ENCODE data around the gene ABCG4. TPM values are rescaled to one million over a fixed set of nuclear protein-coding genes. Genes with fewer than 3 reads are reported as not detected.

The ABCG4 gene
- total RNA-seq, 2 donors from 2014 or later: 0.85 TPM; not detected in 1

DNA sequence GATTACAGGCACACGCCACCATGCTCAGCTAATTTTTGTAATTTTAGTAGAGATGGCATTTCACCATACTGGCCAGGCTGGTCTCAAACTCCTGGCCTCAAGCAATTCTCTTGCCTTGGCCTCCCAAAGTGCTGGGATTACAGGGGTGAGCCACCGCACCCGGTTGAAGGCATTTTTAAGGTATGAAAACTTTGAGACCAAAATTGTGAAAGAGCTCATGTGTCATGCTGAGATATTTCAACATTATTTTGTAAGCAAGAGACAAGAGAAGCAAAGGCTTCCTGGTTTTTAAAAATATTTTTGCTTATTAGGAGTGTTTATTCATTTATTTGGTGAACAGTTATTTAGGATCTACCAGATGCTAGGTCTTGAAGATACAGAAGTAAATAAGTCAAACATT lies 43.3 kb downstream of the ABCG4 start:
- intact Hi-C loops (cut with DNase I): no loop called here

DNA sequence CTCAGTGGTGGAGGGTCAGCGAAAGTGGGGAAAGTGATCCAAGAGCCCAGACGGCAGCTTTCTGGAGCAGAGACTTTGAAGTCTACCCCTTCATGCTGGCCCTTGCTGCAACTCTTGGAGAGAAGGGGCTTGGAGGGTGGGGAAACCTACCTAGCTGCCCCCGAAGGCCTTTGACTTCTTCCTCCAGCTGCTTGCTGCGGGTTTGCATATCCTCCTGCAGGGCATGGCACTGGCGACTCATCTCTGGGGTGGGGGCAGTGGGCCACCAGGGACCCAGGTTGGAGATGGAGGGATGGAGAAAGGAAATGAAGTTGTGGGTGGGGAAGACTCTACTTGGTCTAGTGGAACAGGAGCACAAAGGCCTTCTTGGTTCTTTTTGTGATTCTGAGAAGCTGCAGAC lies 44.1 kb downstream of the ABCG4 start:
- Histone ChIP-seq H3K27me3 (replicated peaks; ENCODE audit: insufficient read depth) (no peaks in the 10 kb centered on the region), H3K36me3 (no peaks in the 10 kb centered on the region), H3K9me3 (no peaks in the 10 kb centered on the region), H3K27ac (no peak overlapping the region), H3K4me1 (replicated peaks) (no peaks in the 10 kb centered on the region), H3K4me3 (no peak overlapping the region)
- TF ChIP-seq POLR2AphosphoS5 (IDR thresholded peaks at IDR 0.05) (no peak), POLR2A (IDR thresholded peaks at IDR 0.05) (no peak)
- TF ChIP-seq, protein P1, sequence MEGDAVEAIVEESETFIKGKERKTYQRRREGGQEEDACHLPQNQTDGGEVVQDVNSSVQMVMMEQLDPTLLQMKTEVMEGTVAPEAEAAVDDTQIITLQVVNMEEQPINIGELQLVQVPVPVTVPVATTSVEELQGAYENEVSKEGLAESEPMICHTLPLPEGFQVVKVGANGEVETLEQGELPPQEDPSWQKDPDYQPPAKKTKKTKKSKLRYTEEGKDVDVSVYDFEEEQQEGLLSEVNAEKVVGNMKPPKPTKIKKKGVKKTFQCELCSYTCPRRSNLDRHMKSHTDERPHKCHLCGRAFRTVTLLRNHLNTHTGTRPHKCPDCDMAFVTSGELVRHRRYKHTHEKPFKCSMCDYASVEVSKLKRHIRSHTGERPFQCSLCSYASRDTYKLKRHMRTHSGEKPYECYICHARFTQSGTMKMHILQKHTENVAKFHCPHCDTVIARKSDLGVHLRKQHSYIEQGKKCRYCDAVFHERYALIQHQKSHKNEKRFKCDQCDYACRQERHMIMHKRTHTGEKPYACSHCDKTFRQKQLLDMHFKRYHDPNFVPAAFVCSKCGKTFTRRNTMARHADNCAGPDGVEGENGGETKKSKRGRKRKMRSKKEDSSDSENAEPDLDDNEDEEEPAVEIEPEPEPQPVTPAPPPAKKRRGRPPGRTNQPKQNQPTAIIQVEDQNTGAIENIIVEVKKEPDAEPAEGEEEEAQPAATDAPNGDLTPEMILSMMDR (IDR thresholded peaks at IDR 0.05): no peak
- intact Hi-C loops (cut with DNase I): no loop called here
- no peak for DNase-seq (ENCODE audit: low spot score)
- 77% methylated on average over 5 of the region's 5 CpGs for WGBS

More for the DNA sequence above, 43.3 kb downstream of the ABCG4 start:
- 92% methylated on average over 3 of the region's 3 CpGs for WGBS
- Histone ChIP-seq H3K36me3 (no peaks in the 10 kb centered on the region), H3K27me3 (replicated peaks; ENCODE audit: insufficient read depth) (no peaks in the 10 kb centered on the region), H3K4me1 (replicated peaks) (no peaks in the 10 kb centered on the region), H3K4me3 (no peak overlapping the region), H3K9me3 (no peaks in the 10 kb centered on the region), H3K27ac (no peak overlapping the region)
- TF ChIP-seq POLR2A (IDR thresholded peaks at IDR 0.05) (no peak), POLR2AphosphoS5 (IDR thresholded peaks at IDR 0.05) (no peak)
- TF ChIP-seq, protein P1 (IDR thresholded peaks at IDR 0.05): no peak
- DNase-seq (ENCODE audit: low spot score): no peak

DNA sequence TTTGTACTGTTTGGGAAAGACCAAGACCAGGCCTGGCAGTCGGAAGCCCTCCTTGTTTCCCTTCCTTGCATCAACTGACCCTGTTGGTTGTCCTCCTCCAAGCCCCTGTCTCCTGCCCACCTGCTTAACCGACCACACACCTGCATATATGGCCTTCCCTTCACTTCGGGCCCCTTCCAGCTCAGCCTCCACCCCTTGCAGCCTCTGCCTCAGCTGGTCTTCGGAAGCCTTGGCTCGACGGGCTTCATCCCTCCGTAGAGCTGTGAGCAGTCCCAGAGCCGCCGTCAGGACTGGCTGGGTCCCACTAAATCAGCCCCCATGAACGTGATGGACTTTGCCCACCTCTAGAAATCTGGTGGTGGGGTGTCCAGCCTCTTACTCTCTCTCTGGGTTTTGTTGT lies 44.8 kb downstream of the ABCG4 start:
- intact Hi-C loops (cut with DNase I): no loop called here
- DNase-seq (ENCODE audit: low spot score): no peak
- no peak overlapping the region for H3K27ac ChIP-seq
- H3K36me3 ChIP-seq: no peaks in the 10 kb centered on the region
- 88% methylated on average over 10 of the region's 10 CpGs for WGBS
- H3K9me3 ChIP-seq: no peaks in the 10 kb centered on the region
- no peak overlapping the region for H3K4me3 ChIP-seq
- H3K27me3 ChIP-seq (replicated peaks; ENCODE audit: insufficient read depth): no peaks in the 10 kb centered on the region
- TF ChIP-seq, protein P1 (IDR thresholded peaks at IDR 0.05): no peak
- TF ChIP-seq POLR2AphosphoS5 (IDR thresholded peaks at IDR 0.05) (no peak), POLR2A (IDR thresholded peaks at IDR 0.05) (no peak)
- H3K4me1 ChIP-seq (replicated peaks): no peaks in the 10 kb centered on the region

DNA sequence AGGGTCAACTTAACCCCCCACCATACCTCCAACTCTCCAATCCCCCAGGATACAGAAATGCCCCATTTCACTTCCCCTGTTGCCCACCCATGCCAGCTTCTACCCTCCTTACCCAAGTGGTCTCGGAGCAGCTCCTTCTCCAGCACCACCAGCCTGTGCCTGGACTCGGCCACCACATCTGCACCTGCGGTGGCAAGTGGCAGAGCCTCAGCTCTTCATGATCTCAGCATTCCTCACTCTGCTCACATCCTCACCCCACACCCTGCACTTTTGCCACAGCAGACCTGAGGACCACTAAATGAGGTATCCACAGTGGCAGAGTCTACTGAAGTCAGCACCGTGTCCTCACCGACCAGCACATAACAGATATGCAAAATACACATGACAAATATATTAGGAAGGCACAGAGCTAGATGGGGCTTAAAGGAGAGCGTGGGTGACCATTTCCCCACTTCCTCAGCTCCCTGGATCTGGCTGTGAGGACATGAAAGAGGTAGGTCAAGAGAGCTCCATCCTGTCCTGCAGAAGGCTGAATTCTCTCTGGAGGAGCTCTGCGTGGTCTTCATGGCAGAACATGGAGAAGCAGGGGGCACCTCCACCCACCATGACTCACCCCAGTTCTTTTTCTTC lies 46.1 kb downstream of the ABCG4 start:
- Histone ChIP-seq H3K27me3 (replicated peaks; ENCODE audit: insufficient read depth) (no peaks in the 10 kb centered on the region), H3K36me3 (no peaks in the 10 kb centered on the region), H3K4me1 (replicated peaks) (no peaks in the 10 kb centered on the region), H3K27ac (no peak overlapping the region), H3K4me3 (no peak overlapping the region), H3K9me3 (no peaks in the 10 kb centered on the region)
- WGBS: 79% methylated on average over 7 of the region's 7 CpGs
- TF ChIP-seq POLR2AphosphoS5 (IDR thresholded peaks at IDR 0.05) (no peak), POLR2A (IDR thresholded peaks at IDR 0.05) (no peak)
- TF ChIP-seq, protein P1 (IDR thresholded peaks at IDR 0.05): no peak
- DNase-seq (ENCODE audit: low spot score): no peak
- intact Hi-C loops (cut with DNase I): loop anchor here (5.0 kb wide), 1 partner anchor 103 kb away; no protein-coding TSS in a partner anchor

DNA sequence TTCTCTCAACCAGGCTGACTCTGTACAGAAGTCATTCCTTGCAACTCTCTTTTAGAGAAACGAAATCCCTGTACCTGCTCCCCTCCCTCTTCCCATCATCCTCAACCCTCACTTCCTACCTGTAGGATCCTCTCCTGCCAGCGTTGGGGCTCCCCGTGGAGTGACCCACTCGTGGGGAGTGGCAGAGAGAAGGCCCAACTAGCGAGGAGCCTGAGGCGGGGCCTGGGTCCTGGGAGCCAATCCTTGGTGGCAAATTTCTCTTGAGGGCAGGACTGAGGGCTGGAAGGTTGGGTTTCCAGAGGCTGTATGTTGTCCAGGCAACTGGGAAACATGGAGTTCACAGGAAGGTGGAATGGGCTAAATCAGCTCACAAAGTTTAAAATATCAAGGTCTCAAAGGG lies 46.8 kb downstream of the ABCG4 start:
- Histone ChIP-seq H3K36me3 (no peaks in the 10 kb centered on the region), H3K27ac (no peak overlapping the region), H3K4me1 (replicated peaks) (no peaks in the 10 kb centered on the region), H3K9me3 (no peaks in the 10 kb centered on the region), H3K4me3 (no peak overlapping the region), H3K27me3 (replicated peaks; ENCODE audit: insufficient read depth) (no peaks in the 10 kb centered on the region)
- no peak for TF ChIP-seq POLR2AphosphoS5 (IDR thresholded peaks at IDR 0.05)
- TF ChIP-seq, protein P1 (IDR thresholded peaks at IDR 0.05): no peak
- WGBS: 32% methylated on average over 6 of the region's 6 CpGs
- no peak for DNase-seq (ENCODE audit: low spot score)
- intact Hi-C loops (cut with DNase I): loop anchor here (5.0 kb wide), 1 partner anchor 103 kb away; no protein-coding TSS in a partner anchor
